ENCODE measurements around the gene SH3BGR.

The SH3BGR gene

DNA sequence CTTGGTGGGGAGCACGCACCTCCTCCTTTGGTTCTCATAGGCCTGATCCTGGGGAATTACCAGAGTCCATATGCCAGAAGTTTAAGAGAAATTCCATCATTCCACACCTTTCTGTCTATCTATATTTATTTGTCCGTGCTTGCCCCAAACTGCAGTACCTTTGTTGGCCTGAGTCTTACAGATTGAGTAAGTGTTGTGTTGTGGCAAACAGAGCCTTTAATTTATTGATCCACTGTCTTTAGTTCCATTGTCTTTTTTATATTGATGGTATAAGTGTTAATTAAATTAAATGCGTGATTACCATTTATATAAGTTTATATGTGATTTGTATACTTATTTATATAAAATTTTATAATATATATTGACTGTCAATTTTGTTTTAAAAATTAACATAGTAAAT lies 4.9 kb downstream of the SH3BGR start:
- no peak for DNase-seq (ENCODE audit: low read depth)

DNA sequence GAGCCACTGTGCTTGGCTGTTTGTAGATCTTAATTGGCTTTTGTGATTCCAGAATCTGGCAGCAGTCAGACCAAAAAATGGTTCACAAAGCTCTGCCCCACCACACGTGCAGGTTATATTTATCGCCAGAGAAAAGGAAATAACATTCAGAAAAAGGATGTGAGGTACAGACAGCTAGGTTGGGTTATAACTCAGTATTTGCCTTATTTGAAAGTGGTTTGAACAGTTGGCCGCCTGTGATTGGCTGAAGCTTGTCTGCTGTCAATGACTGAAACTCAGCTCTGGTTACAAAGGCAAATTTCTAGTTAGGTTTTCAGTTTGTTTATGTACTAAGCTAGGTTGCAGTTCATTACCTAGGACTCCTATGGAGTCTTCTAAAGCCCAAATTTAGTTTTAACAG lies 9.6 kb downstream of the SH3BGR start:
- DNase-seq (ENCODE audit: low read depth): no peak

DNA sequence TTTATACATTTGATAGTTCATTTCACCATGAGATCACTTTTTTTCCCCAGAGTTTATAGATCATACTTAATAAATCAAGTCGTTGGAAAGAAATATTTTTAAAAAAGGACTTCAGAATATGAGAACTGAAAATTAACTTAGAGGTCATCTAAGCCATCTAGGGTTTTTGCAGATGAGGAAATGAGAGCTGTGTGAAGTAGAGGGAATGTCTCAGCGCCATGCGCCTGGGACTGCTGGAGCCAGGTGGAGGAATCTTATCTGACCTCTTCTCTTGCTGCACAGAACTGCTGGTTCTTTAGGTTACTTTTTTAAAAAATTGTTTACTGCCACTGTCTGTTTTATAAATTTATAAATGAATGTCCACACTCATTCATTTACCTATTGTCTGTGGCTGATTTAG lies 11.5 kb downstream of the SH3BGR start:
- no peak for DNase-seq (ENCODE audit: low read depth)

DNA sequence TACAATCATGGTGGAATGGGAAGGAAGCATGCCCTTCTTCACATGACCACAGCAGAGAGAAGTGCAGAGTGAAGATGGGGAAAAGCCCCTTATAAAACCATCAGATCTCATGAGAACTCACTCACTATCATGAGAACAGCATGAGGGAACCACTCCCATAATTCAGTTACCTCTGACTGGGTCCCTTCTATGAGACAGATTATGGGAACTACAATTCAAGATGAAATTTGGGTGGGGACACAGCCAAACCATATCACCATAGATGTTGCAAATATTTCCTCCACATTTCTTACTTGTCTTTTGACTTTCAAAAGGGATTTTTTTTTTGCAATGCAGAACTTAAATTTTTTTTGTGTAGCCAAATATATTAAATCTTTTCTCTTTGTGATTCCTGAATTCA lies 14.8 kb downstream of the SH3BGR start:
- no peak for DNase-seq (ENCODE audit: low read depth)

DNA sequence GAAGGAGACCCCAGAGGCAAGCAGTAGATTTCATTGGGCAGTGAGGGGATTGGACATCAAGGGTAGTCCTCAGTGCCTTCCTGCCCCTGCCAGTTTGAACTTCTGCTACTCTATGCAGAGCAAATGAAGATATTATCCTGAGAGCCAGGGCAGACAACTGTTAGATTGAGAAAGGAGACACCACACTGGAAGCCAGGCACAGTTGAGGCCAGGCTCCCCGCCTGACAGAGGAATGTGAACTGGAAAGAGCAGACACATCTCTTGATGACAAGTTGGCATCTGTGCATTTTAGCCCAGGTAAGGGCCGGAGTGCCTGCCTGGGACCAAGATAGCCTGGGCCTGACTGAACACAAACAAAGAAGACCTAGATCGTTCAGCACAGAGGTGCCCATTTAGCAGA lies 16.0 kb downstream of the SH3BGR start:
- DNase-seq (ENCODE audit: low read depth): no peak

DNA sequence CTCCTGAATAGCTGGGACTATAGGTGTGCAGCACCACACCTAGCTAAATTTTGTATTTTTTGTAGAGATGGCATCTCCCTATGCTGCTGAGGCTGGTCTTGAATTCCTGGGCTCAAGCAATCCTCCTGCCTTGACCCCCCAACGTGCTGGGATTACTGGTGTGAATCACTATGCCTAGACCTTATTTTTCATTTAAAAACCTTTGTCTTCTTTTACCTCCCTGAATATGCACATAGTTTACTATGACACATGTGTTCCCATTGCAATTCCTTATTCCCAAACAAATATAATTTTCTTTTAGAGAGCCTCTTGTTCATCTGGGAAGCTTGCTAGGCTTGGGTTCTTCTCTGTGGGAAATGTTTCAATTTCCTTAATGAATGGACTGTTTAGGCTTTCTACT lies 16.8 kb downstream of the SH3BGR start:
- no peak for DNase-seq (ENCODE audit: low read depth)

DNA sequence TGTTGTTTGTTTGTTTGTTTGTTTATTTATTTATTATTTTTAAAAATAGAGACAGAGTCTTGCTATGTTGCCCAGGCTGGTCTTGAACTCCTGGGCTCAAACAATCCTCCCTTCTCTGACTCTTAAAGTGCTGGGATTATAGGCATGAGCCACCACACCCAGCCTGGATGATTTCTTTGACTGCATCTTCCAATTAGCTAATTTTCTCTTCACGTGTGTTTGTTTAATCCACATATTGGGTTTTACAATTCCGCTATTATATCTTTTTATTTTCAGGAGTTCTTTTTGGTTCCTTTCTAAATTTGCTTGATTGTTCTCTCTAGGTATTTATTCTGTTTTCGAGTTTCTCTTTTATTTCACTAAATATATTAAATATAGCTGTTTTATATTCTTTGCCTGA lies 19.8 kb downstream of the SH3BGR start:
- DNase-seq (ENCODE audit: low read depth): no peak

DNA sequence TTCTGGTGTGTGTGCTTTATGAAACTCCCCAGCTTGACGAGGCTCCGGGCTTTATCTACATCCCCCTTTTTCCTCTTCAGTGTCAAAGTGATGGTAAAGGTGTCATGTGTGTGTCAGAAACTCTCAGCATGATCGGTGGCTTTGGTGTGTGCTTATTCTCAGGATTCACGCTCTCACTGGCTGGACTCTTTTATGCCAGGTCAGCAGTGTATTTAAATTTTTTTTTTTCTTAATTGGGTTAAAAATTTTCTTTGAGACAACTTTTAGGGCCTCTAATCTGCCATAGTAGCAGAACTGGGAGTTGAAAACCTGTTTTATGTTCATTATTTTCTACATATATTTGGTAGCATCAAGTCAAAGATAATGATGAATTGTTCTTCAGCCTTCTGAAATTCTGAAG lies 21.0 kb downstream of the SH3BGR start:
- no peak for DNase-seq (ENCODE audit: low read depth)

DNA sequence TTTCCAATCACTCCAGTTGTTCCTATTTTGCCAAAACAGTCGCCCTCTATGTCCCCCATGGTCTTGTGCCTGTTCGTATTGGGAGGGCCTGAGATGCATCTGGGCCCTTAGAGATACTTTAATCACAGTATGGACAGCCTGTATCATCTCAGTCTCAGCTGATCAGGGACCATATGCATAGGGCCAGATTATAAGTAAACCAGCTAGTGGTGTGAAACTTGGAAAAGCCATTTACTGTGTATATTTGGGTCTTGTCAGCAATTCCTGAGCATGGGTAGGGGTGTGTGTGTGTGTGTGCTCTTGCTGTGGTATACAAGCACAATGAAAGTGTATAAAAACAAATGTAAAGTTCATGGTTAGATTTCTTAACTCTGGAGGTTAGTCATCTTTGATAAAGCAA lies 22.8 kb downstream of the SH3BGR start:
- DNase-seq (ENCODE audit: low read depth): no peak

DNA sequence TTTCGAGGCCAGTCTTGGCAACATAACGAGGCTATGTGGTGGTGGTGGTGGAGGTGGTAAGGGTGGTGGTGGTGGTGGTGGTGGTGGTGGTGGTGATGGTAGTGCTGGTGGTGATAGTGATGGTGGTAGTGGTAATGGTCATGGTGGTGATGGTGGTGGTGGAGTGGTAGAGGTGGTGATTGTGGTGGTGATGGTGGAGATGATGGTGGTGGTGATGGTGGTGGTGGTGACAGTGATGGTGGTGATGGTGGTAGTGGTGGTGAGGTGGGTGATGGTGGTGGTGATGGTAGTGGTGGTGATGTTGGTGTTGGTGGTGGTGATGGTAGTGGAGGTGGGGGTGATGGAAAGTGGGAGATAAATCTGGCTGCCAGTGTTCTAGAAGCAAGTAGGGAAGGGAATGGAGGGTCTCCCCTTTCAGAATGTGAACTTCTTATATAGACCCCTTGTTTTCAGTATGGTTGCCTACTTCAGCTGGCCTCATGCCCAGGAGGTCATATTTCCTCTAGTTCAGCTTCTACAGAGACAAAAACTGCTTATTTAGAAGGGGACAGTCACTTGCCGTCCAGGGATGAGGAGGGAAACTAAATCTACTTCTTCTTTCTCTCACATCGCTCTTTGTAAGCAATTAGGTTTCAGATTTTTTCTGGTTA lies 27.5 kb downstream of the SH3BGR start:
- DNase-seq (ENCODE audit: low read depth): no peak

DNA sequence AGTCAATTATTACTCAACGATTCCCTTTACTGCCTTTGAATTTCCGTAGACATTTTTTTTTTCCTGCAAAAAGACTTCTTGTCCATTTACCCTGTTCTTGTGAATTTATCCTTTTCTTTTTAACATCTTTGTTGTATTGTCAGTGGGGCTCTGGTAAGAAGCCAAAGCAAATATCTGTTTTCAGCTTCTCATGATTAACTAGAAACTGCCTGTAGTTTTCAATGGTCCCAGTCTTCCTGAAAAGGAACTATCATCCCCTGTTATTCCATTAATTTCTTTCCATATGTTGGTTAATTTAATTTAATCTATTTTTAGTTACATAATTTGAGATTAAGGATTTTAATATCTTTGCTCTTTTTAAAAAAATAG lies 28.0 kb downstream of the SH3BGR start:
- DNase-seq (ENCODE audit: low read depth): no peak

DNA sequence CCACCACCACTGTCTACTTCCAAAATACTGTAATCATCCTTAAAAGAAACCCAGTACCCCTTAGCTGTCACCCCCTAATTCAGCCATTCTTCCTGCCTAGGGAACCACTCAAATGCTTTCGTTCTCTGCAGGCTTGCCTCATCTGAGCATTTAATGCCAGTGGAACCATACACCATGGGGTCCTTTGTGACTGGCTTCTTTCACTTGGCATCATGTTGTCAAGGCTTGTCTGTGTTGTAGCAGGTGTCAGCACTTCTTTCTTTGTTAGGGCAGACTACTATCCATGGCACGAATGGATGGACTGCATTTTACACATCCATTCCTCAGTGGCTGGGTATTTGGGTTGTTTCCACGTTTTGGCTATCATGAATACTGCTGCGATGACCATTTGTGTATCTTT lies 28.5 kb downstream of the SH3BGR start:
- DNase-seq (ENCODE audit: low read depth): no peak

DNA sequence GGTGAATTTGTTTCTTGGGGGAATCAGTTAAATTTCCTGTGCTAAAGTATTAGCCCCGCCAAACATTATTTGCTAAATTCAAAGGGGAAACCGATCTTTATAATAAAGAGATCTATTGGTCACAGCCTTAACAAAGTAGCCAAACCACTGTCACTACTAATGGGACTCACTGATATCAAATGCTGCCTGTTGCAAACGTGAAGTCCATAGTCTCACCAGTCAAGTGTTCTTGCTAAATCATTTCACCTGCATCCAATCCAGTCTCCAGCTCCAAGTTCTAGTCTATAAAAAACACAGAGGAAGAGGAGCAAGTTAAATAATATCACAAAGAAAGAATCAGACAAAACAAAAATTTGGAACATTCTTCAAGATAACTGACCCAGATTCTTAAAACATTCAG lies 30.1 kb downstream of the SH3BGR start:
- no peak for DNase-seq (ENCODE audit: low read depth)

DNA sequence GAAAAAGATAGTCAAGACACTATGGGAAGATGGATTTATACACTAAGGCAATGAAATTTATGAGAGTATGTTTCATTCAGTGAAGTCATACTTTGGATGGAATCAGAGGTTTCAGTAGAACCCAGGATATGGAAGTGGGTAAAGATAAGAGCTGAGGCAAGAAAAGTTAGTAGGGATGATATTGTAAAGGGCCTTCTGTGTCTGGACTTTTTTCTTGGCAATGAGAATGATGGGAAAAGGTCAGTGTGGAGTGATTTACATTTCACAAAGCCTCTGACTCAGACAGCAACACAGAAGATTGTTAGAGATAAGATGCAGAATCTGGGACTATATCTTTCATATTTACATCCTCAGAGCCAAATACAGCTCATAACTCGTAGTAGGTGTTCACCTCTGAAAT lies 32.1 kb downstream of the SH3BGR start:
- no peak for DNase-seq (ENCODE audit: low read depth)

DNA sequence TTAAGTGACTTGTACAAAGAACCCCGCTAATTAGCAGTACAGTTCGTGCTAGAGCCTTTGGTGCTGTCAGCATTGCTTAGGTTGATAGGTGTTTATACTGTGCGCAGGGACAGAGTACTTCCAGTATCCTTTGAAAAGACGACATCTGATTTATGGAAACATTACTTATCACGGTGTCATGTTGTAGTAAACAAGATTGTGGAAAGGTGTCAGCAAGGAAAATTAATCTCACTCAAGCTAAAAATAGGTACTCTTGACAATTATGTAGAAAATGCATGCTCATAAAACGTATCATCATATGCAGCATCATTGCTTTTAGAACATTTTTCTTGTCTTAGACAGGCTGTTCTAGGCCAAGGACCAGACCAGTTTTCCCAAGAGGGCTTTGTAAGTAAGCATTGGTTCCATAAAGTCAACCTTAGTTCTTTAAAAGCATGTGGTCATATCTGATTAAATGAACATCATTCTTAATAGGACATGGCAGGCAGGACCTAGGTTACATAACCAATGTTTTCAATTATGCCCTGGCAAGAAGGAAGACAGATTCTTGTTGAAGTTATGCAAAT lies 33.0 kb downstream of the SH3BGR start:
- no peak for DNase-seq (ENCODE audit: low read depth)

DNA sequence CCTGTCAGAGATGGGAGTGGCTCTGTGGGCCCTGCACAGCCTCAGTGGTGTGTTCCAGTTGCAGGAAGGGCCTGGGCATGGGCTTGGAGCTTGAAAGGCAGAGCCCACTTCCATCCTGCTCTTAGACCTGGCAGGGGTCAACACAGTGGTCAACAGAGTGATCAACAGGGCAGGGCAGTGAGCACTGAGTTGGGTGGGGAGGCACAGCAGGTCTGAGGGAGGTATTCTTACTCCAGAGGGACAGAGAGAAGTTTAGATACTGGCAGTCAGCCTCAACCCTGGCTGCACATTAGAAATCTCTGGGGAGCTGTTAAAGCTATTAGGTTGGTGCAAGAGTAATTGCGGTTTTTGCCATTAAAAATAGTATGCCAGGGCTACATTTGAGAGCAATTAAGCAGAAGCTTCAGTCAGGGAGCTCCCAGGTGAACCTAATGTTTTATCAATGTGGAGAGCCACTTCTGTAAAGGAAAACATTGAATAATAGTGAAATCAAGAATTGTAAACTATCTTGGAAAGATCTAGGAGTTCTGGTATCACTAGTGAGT lies 37.7 kb downstream of the SH3BGR start:
- DNase-seq (ENCODE audit: low read depth): no peak

DNA sequence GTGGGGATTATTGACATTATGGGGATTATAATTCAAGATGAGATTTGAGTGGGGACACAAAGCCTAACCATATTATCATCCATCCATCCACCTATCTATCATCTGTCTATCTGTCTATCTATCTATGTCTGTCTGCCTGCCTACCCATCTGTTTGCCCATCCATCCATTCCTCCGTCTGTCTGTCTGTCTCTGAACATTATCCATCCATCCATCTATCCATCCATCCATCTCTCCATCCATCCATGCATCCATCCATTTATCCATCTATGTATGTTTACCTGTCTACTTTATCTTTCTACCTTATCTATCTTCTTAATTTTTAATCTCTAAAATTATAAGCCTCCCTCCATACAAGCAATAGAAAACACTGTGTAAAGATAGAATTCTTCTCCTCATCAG lies 47.4 kb downstream of the SH3BGR start:
- DNase-seq (ENCODE audit: low read depth): no peak

DNA sequence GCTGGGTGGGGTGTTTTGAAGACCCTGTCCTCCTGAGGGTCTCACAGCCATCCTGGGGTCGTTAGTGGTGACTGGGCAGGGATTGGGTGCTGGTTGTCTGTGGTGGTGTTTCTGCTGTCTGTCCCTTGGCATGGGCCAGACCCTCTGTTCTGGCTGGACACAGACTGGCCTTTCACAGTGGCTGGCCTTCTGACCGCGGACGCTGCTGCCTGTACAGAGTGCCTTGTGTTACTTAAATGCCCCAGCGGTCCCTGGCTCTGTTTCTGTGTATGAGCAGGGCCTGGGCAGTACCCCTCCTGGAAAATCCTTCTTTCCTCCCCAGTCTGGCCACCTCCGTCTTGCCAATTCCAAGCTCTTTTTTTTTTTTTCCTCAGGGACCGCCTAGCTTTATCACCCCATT lies 50.9 kb downstream of the SH3BGR start:
- DNase-seq (ENCODE audit: low read depth): no peak

DNA sequence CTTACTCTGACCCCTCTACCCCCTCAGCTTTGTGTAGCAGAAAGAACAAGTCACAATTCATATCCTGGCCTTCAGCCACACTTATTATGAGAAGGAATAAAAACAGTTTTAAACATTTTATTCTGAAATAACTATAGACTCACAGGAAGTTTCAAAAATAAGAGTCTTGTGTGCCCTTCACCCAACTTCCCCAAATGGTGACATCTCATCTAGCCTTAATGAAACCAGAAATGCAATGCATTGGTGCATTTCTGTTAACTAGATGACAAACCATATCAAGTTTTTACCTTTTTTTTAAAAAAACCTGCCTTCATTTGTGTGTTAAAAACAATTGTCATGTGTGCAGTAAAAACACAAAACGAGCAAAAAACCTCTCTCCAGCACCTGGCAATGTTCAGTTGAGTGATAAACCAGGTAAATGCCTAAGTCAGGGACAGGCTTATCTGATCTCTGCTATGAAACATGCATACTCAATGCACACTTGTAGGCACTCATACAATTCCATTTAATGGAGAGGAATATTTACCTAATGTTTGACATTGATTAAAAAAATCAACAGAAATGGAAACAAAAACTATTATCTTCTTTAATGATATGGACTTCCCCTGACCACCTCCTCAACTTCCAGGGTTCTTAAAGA lies 51.5 kb downstream of the SH3BGR start:
- no peak for DNase-seq (ENCODE audit: low read depth)

DNA sequence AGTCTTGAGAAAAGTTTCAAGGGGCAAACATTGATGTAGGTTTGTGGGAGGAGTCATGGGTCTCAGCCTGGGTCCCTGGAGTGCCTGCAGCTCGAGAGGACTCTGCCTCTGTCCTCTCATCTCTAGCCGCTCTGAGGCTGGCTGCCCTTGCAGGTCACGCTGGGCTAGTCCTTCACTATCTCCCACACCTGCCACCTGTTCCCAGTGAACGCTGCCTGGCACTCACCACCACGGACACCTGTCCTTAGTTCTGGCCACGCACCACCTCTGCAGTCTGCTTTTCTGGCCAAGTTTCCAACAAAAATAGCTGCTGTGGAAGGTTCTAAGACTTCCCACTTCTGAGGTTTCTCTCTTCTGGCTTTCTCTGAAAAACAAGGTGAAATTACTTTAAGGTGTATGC lies 52.5 kb downstream of the SH3BGR start:
- no peak for DNase-seq (ENCODE audit: low read depth)

DNA sequence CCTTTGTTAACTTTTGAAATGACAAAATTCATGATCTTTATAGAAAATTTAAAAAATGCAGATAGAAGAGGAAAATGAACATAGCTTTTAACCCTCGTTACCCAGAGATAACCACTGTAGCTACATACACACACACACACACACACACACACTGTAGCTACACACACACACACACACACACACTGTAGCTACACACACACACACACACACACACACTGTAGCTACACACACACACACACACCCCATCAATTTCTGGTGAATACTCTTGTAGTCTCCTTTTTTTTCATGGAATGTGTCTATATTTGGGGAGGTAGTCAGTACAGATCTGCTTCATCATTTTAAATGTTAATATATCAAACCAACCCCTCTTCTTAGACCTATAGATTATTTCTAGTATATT lies 58.5 kb downstream of the SH3BGR start:
- DNase-seq (ENCODE audit: low read depth): no peak

DNA sequence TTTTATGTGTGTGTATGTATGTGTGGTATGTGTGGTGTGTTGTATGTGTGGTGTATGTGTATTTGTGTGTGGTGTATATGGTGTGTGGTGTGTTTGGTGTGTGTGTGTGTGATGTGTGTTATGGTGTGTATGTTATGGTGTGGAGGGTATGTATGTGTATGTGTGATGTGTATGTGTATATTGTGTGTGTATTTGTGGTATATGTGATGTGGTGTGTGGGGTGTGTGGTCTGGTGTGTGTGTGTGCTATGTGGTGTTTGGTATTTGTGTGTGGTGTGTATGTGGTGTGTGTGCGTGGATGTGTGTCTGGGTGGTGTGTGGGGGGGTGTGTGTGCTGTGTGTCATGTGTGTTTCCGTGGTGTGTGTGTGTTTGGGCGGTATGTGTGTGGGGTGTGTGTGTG lies 59.3 kb downstream of the SH3BGR start:
- no peak for DNase-seq (ENCODE audit: low read depth)

DNA sequence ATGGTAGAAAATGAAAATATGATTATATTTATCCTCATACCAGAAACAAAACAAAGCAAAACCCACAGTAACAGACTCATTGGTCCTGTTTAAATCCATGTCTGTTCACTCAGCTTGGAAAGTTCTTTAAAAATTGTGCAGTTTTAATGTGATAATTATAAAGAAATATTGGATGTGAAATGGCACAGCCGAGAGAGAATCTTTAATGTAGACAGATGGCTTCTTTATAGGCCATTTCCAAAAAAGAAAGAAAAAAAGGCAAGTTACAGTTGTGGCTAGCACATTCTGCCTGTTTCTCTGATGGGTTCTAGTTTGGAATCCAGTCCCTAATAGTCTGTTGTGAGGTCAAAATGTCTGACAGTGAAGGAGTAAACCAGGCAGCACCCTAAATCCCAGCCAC lies 62.0 kb downstream of the SH3BGR start:
- DNase-seq (ENCODE audit: low read depth): no peak
